Measurements from ENCODE around the gene NUCB2.

NUCB2 gene

DNA sequence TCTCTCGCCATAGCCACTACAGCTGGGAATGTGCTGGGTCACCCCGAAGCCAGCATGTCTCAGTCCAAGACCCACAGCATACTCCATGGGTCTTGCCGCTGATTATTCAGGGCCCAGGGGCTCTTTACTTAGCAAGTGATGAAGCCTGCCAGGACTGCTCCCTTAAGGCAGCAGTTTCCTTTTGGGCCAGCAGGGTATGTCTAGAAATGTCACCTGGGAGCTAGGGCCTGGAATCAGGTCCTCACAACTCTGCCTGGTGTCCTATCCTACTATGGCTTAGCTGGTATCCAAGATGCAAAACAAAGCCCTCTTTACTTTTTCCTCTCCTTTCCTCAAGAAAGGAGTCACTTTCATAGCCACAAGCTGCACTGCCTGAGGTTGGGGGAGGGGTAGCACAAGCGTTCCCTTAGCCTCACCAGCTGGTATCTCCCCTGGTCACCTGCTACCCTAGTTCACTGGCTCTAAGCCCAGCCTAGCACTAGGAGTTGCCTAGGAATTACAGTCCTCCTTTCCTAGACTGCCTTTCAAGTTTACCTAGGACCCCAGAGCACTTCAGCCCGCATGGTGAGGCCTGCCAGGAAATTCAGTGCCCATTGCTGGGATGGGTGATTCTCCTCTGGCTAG is 52.4 kb downstream of the NUCB2 start:
- TF ChIP-seq, protein P1, sequence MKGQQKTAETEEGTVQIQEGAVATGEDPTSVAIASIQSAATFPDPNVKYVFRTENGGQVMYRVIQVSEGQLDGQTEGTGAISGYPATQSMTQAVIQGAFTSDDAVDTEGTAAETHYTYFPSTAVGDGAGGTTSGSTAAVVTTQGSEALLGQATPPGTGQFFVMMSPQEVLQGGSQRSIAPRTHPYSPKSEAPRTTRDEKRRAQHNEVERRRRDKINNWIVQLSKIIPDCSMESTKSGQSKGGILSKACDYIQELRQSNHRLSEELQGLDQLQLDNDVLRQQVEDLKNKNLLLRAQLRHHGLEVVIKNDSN (IDR thresholded peaks at IDR 0.05), result no peak
- TF ChIP-seq, protein P2, sequence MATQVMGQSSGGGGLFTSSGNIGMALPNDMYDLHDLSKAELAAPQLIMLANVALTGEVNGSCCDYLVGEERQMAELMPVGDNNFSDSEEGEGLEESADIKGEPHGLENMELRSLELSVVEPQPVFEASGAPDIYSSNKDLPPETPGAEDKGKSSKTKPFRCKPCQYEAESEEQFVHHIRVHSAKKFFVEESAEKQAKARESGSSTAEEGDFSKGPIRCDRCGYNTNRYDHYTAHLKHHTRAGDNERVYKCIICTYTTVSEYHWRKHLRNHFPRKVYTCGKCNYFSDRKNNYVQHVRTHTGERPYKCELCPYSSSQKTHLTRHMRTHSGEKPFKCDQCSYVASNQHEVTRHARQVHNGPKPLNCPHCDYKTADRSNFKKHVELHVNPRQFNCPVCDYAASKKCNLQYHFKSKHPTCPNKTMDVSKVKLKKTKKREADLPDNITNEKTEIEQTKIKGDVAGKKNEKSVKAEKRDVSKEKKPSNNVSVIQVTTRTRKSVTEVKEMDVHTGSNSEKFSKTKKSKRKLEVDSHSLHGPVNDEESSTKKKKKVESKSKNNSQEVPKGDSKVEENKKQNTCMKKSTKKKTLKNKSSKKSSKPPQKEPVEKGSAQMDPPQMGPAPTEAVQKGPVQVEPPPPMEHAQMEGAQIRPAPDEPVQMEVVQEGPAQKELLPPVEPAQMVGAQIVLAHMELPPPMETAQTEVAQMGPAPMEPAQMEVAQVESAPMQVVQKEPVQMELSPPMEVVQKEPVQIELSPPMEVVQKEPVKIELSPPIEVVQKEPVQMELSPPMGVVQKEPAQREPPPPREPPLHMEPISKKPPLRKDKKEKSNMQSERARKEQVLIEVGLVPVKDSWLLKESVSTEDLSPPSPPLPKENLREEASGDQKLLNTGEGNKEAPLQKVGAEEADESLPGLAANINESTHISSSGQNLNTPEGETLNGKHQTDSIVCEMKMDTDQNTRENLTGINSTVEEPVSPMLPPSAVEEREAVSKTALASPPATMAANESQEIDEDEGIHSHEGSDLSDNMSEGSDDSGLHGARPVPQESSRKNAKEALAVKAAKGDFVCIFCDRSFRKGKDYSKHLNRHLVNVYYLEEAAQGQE (IDR thresholded peaks at IDR 0.05; ENCODE audit: low read depth), result no peak
- TF ChIP-seq FOXM1 (IDR thresholded peaks at IDR 0.05; ENCODE audit: borderline replicate concordance, low read depth) (no peak), CREB1 (IDR thresholded peaks at IDR 0.05; ENCODE audit: low read depth) (no peak), TCF12 (IDR thresholded peaks at IDR 0.05; ENCODE audit: low read depth) (no peak), EP300 (IDR thresholded peaks at IDR 0.05; ENCODE audit: borderline replicate concordance) (no peak), TEAD4 (IDR thresholded peaks at IDR 0.05) (no peak), YY1 (IDR thresholded peaks at IDR 0.05; ENCODE audit: low read depth) (no peak)
- TF ChIP-seq, protein P3, sequence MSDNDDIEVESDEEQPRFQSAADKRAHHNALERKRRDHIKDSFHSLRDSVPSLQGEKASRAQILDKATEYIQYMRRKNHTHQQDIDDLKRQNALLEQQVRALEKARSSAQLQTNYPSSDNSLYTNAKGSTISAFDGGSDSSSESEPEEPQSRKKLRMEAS (IDR thresholded peaks at IDR 0.05), result no peak

GRCh38 chr11:17331669-17332068 is 55.1 kb downstream of the NUCB2 start:
- TF ChIP-seq CEBPB (IDR thresholded peaks at IDR 0.05) (no peak), TCF12 (IDR thresholded peaks at IDR 0.05; ENCODE audit: low read depth) (no peak), TAF1 (IDR thresholded peaks at IDR 0.05; ENCODE audit: low read depth) (no peak), EP300 (IDR thresholded peaks at IDR 0.05; ENCODE audit: borderline replicate concordance) (no peak)

GRCh38 chr11:17333799-17334586 is 57.5 kb downstream of the NUCB2 start:
- TF ChIP-seq YY1 (IDR thresholded peaks at IDR 0.05; ENCODE audit: low read depth) (no peak), EGR1 (IDR thresholded peaks at IDR 0.05) (no peak), NFIC (IDR thresholded peaks at IDR 0.05) (no peak), FOXM1 (IDR thresholded peaks at IDR 0.05; ENCODE audit: borderline replicate concordance, low read depth) (no peak), CREB1 (IDR thresholded peaks at IDR 0.05; ENCODE audit: low read depth) (no peak), RAD21 (IDR thresholded peaks at IDR 0.05; ENCODE audit: low read depth) (no peak), TAF1 (IDR thresholded peaks at IDR 0.05; ENCODE audit: low read depth) (no peak)

- TF ChIP-seq TAF1 (IDR thresholded peaks at IDR 0.05; ENCODE audit: low read depth), result no peak
- TF ChIP-seq, protein P2 (IDR thresholded peaks at IDR 0.05; ENCODE audit: low read depth), result no peak
Measured at GRCh38 chr11:17343257-17343656, 66.7 kb downstream of the NUCB2 start.

GRCh38 chr11:17343907-17344306 is 67.4 kb downstream of the NUCB2 start:
- no peak for TF ChIP-seq TEAD4 (IDR thresholded peaks at IDR 0.05)

DNA sequence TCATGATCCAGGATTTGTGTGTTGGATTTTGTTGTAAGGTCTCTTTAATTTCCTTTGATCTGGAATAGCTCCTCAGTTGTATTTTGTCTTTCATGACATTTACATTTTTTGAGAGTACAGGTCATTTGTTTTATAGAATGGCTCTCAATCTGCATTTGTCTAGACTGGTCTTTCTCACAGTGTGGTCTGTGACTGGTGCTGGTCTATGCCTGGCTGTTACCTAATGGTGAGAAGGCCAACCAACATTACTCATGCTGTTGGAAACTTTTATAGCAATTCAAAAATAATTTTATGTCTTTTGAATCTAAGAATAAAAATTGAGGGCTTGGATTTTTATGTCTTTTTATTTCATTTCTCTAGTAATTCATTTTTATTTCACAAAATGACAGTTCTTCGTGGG is 71.1 kb downstream of the NUCB2 start:
- TF ChIP-seq, protein P3 (IDR thresholded peaks at IDR 0.05), result no peak
- TF ChIP-seq CREB1 (IDR thresholded peaks at IDR 0.05; ENCODE audit: low read depth) (no peak), EP300 (IDR thresholded peaks at IDR 0.05; ENCODE audit: borderline replicate concordance) (no peak), TEAD4 (IDR thresholded peaks at IDR 0.05) (no peak), TCF12 (IDR thresholded peaks at IDR 0.05; ENCODE audit: low read depth) (no peak), YY1 (IDR thresholded peaks at IDR 0.05; ENCODE audit: low read depth) (no peak)
- TF ChIP-seq, protein P1 (IDR thresholded peaks at IDR 0.05), result no peak
